ENCODE results near the gene ETDC.

The ETDC gene

DNA sequence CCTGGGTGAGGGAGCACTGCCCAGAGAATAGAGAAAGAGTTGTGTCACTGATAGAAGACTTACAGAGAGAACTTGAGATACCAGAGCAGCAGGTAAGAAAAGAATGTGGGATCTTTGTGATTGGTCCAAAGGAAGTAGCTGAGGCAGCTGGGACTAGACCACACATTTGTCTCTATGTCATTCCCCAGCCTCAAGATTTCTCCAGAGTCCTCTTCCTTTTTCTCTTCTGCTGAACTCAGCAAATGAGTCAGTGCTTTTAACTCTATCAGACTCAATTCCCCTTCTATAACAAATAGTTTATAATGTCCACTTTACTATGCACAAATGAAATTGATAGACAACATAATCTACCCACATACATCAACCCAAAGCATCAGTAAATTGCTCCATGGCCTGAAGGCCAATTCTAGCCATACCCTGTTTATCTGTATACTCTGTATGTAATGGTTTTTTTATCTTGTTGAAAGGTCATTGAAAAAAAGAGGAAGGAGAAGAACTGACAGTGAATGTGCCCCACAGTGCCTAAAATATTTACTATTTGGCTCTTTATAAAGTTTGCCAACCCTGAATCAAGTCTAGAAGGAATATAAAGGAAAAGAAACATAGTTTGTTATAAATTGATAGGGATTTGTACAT is 38.2 kb downstream of the ETDC start:
- DNase-seq: no peak

DNA sequence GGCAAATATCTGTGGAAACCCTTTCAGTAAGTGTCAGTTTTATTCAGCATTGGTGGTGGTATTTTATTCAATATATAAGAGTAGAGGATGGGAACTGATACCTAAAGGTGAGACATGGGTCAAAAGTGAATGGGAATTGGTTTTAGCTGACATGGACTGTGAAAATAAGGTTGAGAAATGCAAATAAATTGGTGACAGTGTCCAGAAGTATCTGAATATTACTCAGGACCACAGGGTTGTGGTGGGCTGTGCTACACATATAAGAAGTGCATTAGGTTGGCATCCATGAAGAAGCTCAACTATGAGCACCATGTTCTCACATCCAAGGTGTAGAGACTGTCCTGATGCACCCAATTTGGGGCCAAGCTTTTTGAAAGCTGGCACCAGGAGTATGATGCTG is 45.0 kb downstream of the ETDC start:
- no peak for DNase-seq
